Neural crest cell (in vitro differentiated cells): ENCODE measurements around the gene TAOK3. TPM values are rescaled to one million over a fixed set of nuclear protein-coding genes. Genes with fewer than 3 reads are reported as not detected.

ENCODE experiments used
- DNase-seq: peaks from one replicate; pipeline ENCODE4 v3.0.0; 2021; ENCODE audit warnings: low read depth, mixed read lengths, low spot score
- H3K27ac Mint-ChIP-seq: one replicate; pipeline ENCODE4 v1.8.0; 2021; ENCODE audit warnings: mild to moderate bottlenecking, mixed read lengths; ENCODE audit not compliant: unreplicated experiment
- H3K27me3 Mint-ChIP-seq: 2 replicates; pipeline ENCODE4 v1.8.0; 2021; ENCODE audit warnings: low read depth, mild to moderate bottlenecking, mixed read lengths
- H3K36me3 Mint-ChIP-seq: 2 replicates; pipeline ENCODE4 v1.8.0; 2021; ENCODE audit warnings: low read depth, mild to moderate bottlenecking, mixed read lengths
- H3K4me1 Mint-ChIP-seq: 2 replicates; pipeline ENCODE4 v1.8.0; 2021; ENCODE audit warnings: mixed read lengths
- H3K4me3 Mint-ChIP-seq: one replicate; pipeline ENCODE4 v1.8.0; 2021; ENCODE audit warnings: mild to moderate bottlenecking, mixed read lengths
- H3K9me3 Mint-ChIP-seq: 2 replicates; pipeline ENCODE4 v1.8.0; 2021; ENCODE audit warnings: mixed read lengths
- CTCF ChIP-seq: fragments of 200-600 bp; sonication (generic); conservative IDR thresholded peaks from 2 replicates; pipeline ENCODE4 v1.5.0; 2021; ENCODE audit warnings: antibody characterized with exemption, mild to moderate bottlenecking
- total RNA-seq: library from RNA; stranded (reverse); gene quantifications from 2 replicates; pipeline ENCODE4 v1.2.1, GENCODE V29; 2021

TAOK3 gene
- total RNA-seq, 1 donor from 2014 or later: 15.2 TPM

- DNase-seq: no peak
- Mint-ChIP-seq H3K4me3 (no peak overlapping the region), H3K9me3 (no peaks in the 10 kb centered on the region), H3K27ac (no peak overlapping the region), H3K4me1 (peaks cover 4% of the 10 kb centered on the region), H3K36me3 (no peaks in the 10 kb centered on the region), H3K27me3 (no peaks in the 10 kb centered on the region)
- no peak for TF ChIP-seq CTCF
These were observed 27.4 kb downstream of the TAOK3 start for GRCh38 chr12:118345355-118345754.

- Mint-ChIP-seq H3K4me1 (peaks cover 4% of the 10 kb centered on the region), H3K27me3 (no peaks in the 10 kb centered on the region), H3K9me3 (no peaks in the 10 kb centered on the region), H3K36me3 (no peaks in the 10 kb centered on the region), H3K27ac (no peak overlapping the region), H3K4me3 (no peak overlapping the region)
- TF ChIP-seq CTCF: no peak
- DNase-seq: no peak
These were observed 27.9 kb downstream of the TAOK3 start for GRCh38 chr12:118344829-118345228.

- TF ChIP-seq CTCF: no peak
- Mint-ChIP-seq H3K9me3 (no peaks in the 10 kb centered on the region), H3K27me3 (no peaks in the 10 kb centered on the region), H3K27ac (no peak overlapping the region), H3K4me1 (peaks cover 4% of the 10 kb centered on the region), H3K4me3 (no peak overlapping the region), H3K36me3 (no peaks in the 10 kb centered on the region)
- DNase-seq: no peak
These were observed 30.6 kb downstream of the TAOK3 start for GRCh38 chr12:118342090-118342489.

- H3K9me3 Mint-ChIP-seq: no peaks in the 10 kb centered on the region
- DNase-seq: no peak
- no peak for TF ChIP-seq CTCF
- no peaks in the 10 kb centered on the region for H3K27me3 Mint-ChIP-seq
- H3K36me3 Mint-ChIP-seq: no peaks in the 10 kb centered on the region
- no peak overlapping the region for H3K27ac Mint-ChIP-seq
- H3K4me3 Mint-ChIP-seq: no peak overlapping the region
- H3K4me1 Mint-ChIP-seq: no peaks in the 10 kb centered on the region
These were observed 35.4 kb downstream of the TAOK3 start for GRCh38 chr12:118337194-118337838.

- DNase-seq: no peak
- Mint-ChIP-seq H3K27me3 (no peaks in the 10 kb centered on the region), H3K36me3 (no peaks in the 10 kb centered on the region), H3K9me3 (no peaks in the 10 kb centered on the region), H3K4me1 (no peaks in the 10 kb centered on the region), H3K27ac (no peak overlapping the region), H3K4me3 (no peak overlapping the region)
- TF ChIP-seq CTCF: no peak
These were observed 36.6 kb downstream of the TAOK3 start for GRCh38 chr12:118336123-118336522.
